HCT116 (cell line): Measurements from ENCODE around the gene TCERG1L. TPM values are rescaled to one million over a fixed set of nuclear protein-coding genes. Genes with fewer than 3 reads are reported as not detected.

ENCODE experiments used
- ATAC-seq: fragments of 200-7000 bp; cut with Tn5 transposase; 2 replicates; pipeline ENCODE4 v1.9.1; 2020; ENCODE audit warnings: mild to moderate bottlenecking, moderate library complexity
- BruUV-seq: library from RNA; stranded (reverse); fragments of 400-500 nt; replicated peaks from 2 replicates; lab custom pipeline; 2021; lab: Mats Ljungman, UMichigan
- CTCF ChIA-PET: fragments of 300-600 bp; sonication (Branson Sonifier 250); formaldehyde crosslinking; loops from one replicate; lab custom pipeline; 2021; ENCODE audit warnings: antibody characterized with exemption; lab: Charles Lee
- POLR2A ChIA-PET: fragments of 300-600, 350-600 bp; sonication (Branson Sonifier 250); formaldehyde crosslinking; loops from one replicate; lab custom pipeline; 2021; ENCODE audit warnings: antibody characterized with exemption; lab: Charles Lee
- RAD21 ChIA-PET, 2 experiments: fragments of 300-600 bp; sonication (Branson Sonifier 250); formaldehyde crosslinking; loops; one replicate each; lab custom pipeline; 2023; ENCODE audit warnings: low total read pairs in 2 of 2; ENCODE audit not compliant: uncharacterized antibody in 2 of 2, unreplicated experiment in 2 of 2, low non-redundant PET in 1 of 2; lab: Charles Lee
- DNase-seq: peaks from one replicate; pipeline ENCODE4 v3.0.0-alpha.2; 2010; ENCODE audit warnings: low read depth, low spot score
- H2AFZ ChIP-seq: fragments of 200-600 bp; shearing (Covaris generic), sonication (generic); 2 replicates; pipeline ENCODE4 v1.6.1; 2017; ENCODE audit warnings: low read depth, mixed run types, mixed read lengths, antibody characterized with exemption, low read length; ENCODE audit not compliant: poor library complexity, severe bottlenecking
- H3K27ac ChIP-seq: 2 replicates; pipeline ENCODE4 v1.5.1; 2012; ENCODE audit warnings: low read depth, low read length
- H3K27me3 ChIP-seq: fragments of 200-600 bp; sonication (generic); 2 replicates; pipeline ENCODE4 v1.6.1; 2016; ENCODE audit warnings: mixed run types, low read length, mixed read lengths; ENCODE audit not compliant: insufficient read depth
- H3K36me3 ChIP-seq, 2 experiments: fragments of 200-500 bp in 1 of 2; fragments of 200-600 bp in 1 of 2; sonication (Bioruptor generic) in 1 of 2; sonication (generic) in 1 of 2; 2 replicates each; pipeline versions ENCODE4 v1.5.1 to v1.6.1; 2014 to 2016; ENCODE audit warnings: low read length in 2 of 2, inconsistent platforms in 1 of 2, mixed read lengths in 1 of 2, mixed run types in 1 of 2; ENCODE audit not compliant: insufficient read depth in 2 of 2, control insufficient read depth in 1 of 2
- H3K4me1 ChIP-seq, 2 experiments: fragments of 200-600 bp in 1 of 2; sonication (generic) in 1 of 2; 2 replicates each; pipeline versions ENCODE4 v1.5.1 to v1.6.1; 2012 to 2017; ENCODE audit warnings: low read length in 2 of 2, inconsistent platforms in 1 of 2, mild to moderate bottlenecking in 1 of 2, mixed read lengths in 1 of 2, mixed run types in 1 of 2, moderate library complexity in 1 of 2; ENCODE audit not compliant: insufficient read depth in 2 of 2, control insufficient read depth in 1 of 2
- H3K4me2 ChIP-seq: fragments of 200-600 bp; sonication (generic); 2 replicates; pipeline ENCODE4 v1.6.1; 2017; ENCODE audit warnings: mixed run types, low read length, mixed read lengths
- H3K4me3 ChIP-seq, 2 experiments: fragments of 200-600 bp in 1 of 2; sonication (generic) in 1 of 2; replicated peaks in 1 of 2; 2 replicates each; pipeline ENCODE4 v1.5.1; 2011 to 2016; ENCODE audit warnings: low read length in 2 of 2, control low read depth in 1 of 2, low read depth in 1 of 2, mild to moderate bottlenecking in 1 of 2, mixed read lengths in 1 of 2, mixed run types in 1 of 2
- H3K79me2 ChIP-seq: fragments of 200-600 bp; sonication (generic); 2 replicates; pipeline ENCODE4 v1.6.1; 2017; ENCODE audit warnings: mild to moderate bottlenecking, mixed run types, low read length, moderate library complexity, mixed read lengths; ENCODE audit not compliant: insufficient read depth
- H3K9ac ChIP-seq: fragments of 200-600 bp; sonication (generic); 2 replicates; pipeline ENCODE4 v1.6.1; 2016; ENCODE audit warnings: low read length, mixed read lengths
- H3K9me2 ChIP-seq: fragments of 200-600 bp; sonication (generic), shearing (Covaris generic); 2 replicates; pipeline ENCODE4 v1.6.1; 2017; ENCODE audit warnings: mixed run types, mild to moderate bottlenecking, moderate library complexity; ENCODE audit not compliant: insufficient read depth
- H3K9me3 ChIP-seq, 2 experiments: fragments of 200-500 bp in 1 of 2; fragments of 200-600 bp in 1 of 2; sonication (Bioruptor generic) in 1 of 2; sonication (generic) in 1 of 2; 2 replicates each; pipeline ENCODE4 v1.6.1; 2014 to 2017; ENCODE audit warnings: low read length in 2 of 2, mixed read lengths in 2 of 2, inconsistent platforms in 1 of 2, low read depth in 1 of 2, mild to moderate bottlenecking in 1 of 2, mixed run types in 1 of 2, moderate library complexity in 1 of 2; ENCODE audit not compliant: control insufficient read depth in 1 of 2, insufficient read depth in 1 of 2
- H4K20me1 ChIP-seq: fragments of 200-600 bp; sonication (generic), shearing (Covaris generic); 2 replicates; pipeline ENCODE4 v1.6.1; 2017; ENCODE audit warnings: mixed run types, mild to moderate bottlenecking, moderate library complexity; ENCODE audit not compliant: insufficient read depth
- REST ChIP-seq: IDR thresholded peaks from 2 replicates; pipeline ENCODE4 v1.6.1; 2012; ENCODE audit warnings: low read depth
- SP1 ChIP-seq: IDR thresholded peaks from 2 replicates; pipeline ENCODE4 v1.6.1; 2012; ENCODE audit warnings: low read depth
- ZBTB33 ChIP-seq: IDR thresholded peaks from 2 replicates; pipeline ENCODE4 v1.6.1; 2011; ENCODE audit warnings: mild to moderate bottlenecking, low read length, moderate library complexity; ENCODE audit not compliant: insufficient replicate concordance; ENCODE audit errors: extremely low read depth
- intact Hi-C: fragments of 100-400 bp; cut with micrococcal nuclease; formaldehyde crosslinking; loops from 2 replicates; pipeline ENCODE4 v1.10.0; 2022
- total RNA-seq: library from RNA; stranded (reverse); gene quantifications from one replicate; pipeline ENCODE4 v1.2.1, GENCODE V29; 2021; ENCODE audit not compliant: unreplicated experiment

The TCERG1L gene
- total RNA-seq, 1 experiment from 2014 or later: not detected

- POLR2A ChIA-PET: no interaction called here
Measured at GRCh38 chr10:131210181-131210580, 101.3 kb downstream of the TCERG1L start.

More at GRCh38 chr10:131210181-131210580, 101.3 kb downstream of the TCERG1L start:
- no peak overlapping the region for H3K9ac ChIP-seq
- no peak overlapping the region for H3K4me2 ChIP-seq
- no peaks in the 10 kb centered on the region for H3K36me3 ChIP-seq
- ChIA-PET CTCF (no interaction called here), RAD21 (no interaction called here)
- no peaks in the 10 kb centered on the region for H3K9me2 ChIP-seq
- BruUV-seq: no TSS peak
- no peaks in the 10 kb centered on the region for H4K20me1 ChIP-seq
- no peaks in the 10 kb centered on the region for H3K4me1 ChIP-seq
- TF ChIP-seq REST: no peak
- no peak for TF ChIP-seq SP1
- no peak for TF ChIP-seq ZBTB33
- H3K4me3 ChIP-seq: no peak overlapping the region
- H3K27me3 ChIP-seq: no peaks in the 10 kb centered on the region
- no peak overlapping the region for H3K27ac ChIP-seq
- intact Hi-C loops: no loop called here
- H3K79me2 ChIP-seq: no peaks in the 10 kb centered on the region
- ATAC-seq (no peak), DNase-seq (no peak)
- no peaks in the 10 kb centered on the region for H3K9me3 ChIP-seq
- H2AFZ ChIP-seq: no peak overlapping the region
